Measurements from ENCODE around the gene TCN2. TPM values are rescaled to one million over a fixed set of nuclear protein-coding genes. Genes with fewer than 3 reads are reported as not detected.

TCN2 gene
- total RNA-seq, 2 donors from 2014 or later: 16.7 to 40.7 TPM

DNA sequence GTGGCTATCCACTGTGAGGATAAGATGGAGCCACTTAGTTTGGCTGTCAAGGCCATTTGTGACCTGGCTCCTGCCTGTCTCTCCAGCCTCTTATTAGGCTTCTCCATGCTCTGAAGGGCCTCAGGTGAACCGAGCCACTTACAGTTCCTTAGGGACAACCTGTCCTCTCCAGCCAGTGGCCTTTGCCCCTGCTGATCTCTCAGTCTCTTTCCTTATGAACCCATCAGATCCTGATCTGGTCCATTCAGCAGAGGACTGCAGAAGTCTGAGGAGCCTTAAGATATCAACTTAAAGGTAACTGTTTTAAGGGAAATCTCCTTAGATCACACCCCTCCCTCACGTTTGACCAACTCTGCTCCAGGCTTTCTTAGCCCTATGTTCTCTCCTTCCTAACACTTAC is 58.3 kb downstream of the TCN2 start:
- 84% methylated on average over 2 of the region's 2 CpGs for WGBS
- no peak for DNase-seq (ENCODE audit: low spot score)
- no peaks in the 10 kb centered on the region for H3K27me3 ChIP-seq (replicated peaks; ENCODE audit: insufficient read depth)
- TF ChIP-seq POLR2A (IDR thresholded peaks at IDR 0.05): no peak
- no peak overlapping the region for H3K4me3 ChIP-seq
- H3K4me1 ChIP-seq (replicated peaks): no peaks in the 10 kb centered on the region
- peaks cover 3 to 6% of the 10 kb centered on the region in 2 donors for H3K36me3 ChIP-seq
- H3K9me3 ChIP-seq: no peaks in the 10 kb centered on the region
- intact Hi-C loops (cut with DNase I): no loop called here
- H3K27ac ChIP-seq: no peak overlapping the region

DNA sequence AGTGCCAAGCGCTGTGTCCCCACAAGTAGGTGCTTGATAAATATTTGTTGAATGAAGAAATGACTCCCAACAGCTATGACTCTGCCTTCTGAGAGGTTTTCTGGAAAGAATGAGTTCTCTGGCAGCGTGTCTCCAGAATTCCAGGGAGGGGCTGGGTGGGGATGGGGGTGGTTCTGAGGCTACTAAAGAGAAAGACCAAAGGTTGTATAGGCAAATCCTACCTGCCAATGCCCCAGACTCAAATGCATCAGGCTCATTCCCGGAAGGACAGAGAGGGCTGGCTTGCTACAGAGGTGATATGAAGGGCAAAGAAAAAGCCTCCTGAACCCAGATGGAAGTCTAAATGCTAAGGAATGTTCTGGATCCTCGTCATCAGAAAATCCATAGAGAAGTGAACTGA is 58.8 kb downstream of the TCN2 start:
- Histone ChIP-seq H3K27ac (no peak overlapping the region), H3K4me1 (replicated peaks) (no peaks in the 10 kb centered on the region), H3K36me3 (peaks cover 3 to 6% of the 10 kb centered on the region in 2 donors), H3K27me3 (replicated peaks; ENCODE audit: insufficient read depth) (no peaks in the 10 kb centered on the region), H3K9me3 (no peaks in the 10 kb centered on the region), H3K4me3 (no peak overlapping the region)
- DNase-seq (ENCODE audit: low spot score): no peak
- 96% methylated on average over 4 of the region's 4 CpGs for WGBS
- intact Hi-C loops (cut with DNase I): no loop called here
- TF ChIP-seq POLR2A (IDR thresholded peaks at IDR 0.05): no peak
- TF ChIP-seq POLR2AphosphoS5 (IDR thresholded peaks at IDR 0.05): no peak
- TF ChIP-seq CTCF (IDR thresholded peaks at IDR 0.05): no peak

DNA sequence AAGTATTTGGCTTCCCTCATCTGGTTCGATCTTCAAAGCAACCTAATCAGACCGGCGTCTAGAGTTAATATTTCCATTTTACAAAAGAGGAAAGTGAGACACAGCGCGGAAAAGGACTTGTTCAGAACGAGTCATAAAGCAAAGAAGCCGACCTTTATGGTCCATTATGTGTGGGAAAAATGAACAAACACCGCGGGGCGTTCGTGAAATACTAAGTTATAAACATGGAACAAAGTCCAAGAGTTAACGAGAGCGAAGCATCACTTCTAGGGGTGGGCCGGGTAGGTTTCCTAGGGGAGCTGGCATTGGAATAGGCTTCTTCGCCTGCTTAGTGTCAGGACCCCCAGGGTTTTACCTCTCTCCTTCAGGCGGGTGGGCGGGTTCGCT is 60.1 kb downstream of the TCN2 start:
- TF ChIP-seq POLR2A (IDR thresholded peaks at IDR 0.05) (no peak), CTCF (IDR thresholded peaks at IDR 0.05) (no peak), POLR2AphosphoS5 (IDR thresholded peaks at IDR 0.05) (no peak)
- Histone ChIP-seq H3K4me1 (replicated peaks) (no peaks in the 10 kb centered on the region), H3K9me3 (no peaks in the 10 kb centered on the region), H3K27me3 (replicated peaks; ENCODE audit: insufficient read depth) (no peaks in the 10 kb centered on the region), H3K36me3 (peaks cover 3 to 6% of the 10 kb centered on the region in 2 donors), H3K4me3 (peak overlapping the region; percentile 59 to 75), H3K27ac (peak overlapping the region in 1 of 2 donors; percentile 20)
- WGBS: under 1% methylated on average over 18 of the region's 18 CpGs
- intact Hi-C loops (cut with DNase I): no loop called here
- no peak for DNase-seq (ENCODE audit: low spot score)

DNA sequence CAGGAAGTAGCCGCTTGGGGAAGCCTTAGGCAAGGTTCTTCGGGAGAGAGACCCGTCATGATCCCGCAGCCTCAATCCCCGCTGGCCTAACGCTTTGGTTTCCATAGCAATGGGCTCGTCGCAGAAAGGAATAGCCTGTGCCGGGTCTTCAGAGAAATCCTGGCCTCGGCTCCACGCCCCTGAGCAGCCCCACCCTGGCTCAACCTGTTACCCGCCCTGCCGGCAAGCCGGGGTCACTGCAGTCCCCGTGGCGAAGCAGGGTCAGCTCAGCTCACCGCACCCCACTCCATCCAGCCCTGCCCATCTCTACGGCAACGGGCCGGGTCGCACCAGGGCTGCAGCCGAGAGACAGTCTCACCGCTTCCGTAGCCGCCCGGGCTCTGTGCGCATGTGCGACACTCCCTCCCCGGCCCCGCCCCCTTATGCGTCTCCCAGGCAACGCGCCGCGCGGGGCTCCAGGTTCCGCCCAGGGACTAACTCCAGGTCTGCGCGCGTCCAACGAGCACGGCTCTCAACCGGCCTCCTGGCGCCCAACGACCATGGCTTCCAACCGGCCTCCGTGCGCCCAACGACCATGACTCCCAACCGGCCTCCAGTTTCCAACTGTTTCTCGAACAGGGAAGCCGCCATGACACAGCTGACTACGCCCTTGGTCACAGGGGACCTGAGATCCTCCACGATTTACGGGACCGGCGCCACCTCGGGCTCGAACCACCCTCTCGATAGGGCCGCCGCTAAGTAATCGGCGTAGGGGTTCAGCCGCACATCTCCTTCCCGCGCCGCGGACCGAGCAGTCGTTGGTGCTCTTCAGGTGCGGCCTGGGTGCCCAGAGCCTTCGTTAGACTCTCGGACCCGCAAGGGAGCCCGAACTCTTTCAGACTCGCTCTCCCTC is 60.8 kb downstream of the TCN2 start, which contains the start of gene DUSP18:
DUSP18 (minus strand) TSS at position 382 of the 892 bp plus-strand sequence. CDS start 3,872 bp downstream, outside the sequence.
- Histone ChIP-seq H3K4me3 (peak within 1 kb of the TSS; percentile 59 to 75), H3K36me3 (peaks cover 3 to 6% of the 10 kb centered on the region in 2 donors), H3K27me3 (replicated peaks; ENCODE audit: insufficient read depth) (no peaks in the 10 kb centered on the region), H3K9me3 (no peaks in the 10 kb centered on the region), H3K27ac (peak within 1 kb of the TSS; percentile 20 to 64), H3K4me1 (replicated peaks) (no peaks in the 10 kb centered on the region)
- TF ChIP-seq POLR2A (IDR thresholded peaks at IDR 0.05) (peak; percentile 63), POLR2AphosphoS5 (IDR thresholded peaks at IDR 0.05) (peak; percentile 92), CTCF (IDR thresholded peaks at IDR 0.05) (peak in 2 of 4 experiments; percentile 8 to 36)
- WGBS: 1% methylated on average over 74 of the region's 77 CpGs
- intact Hi-C loops (cut with DNase I): no loop called here
- peak; percentile 92 for DNase-seq (ENCODE audit: low spot score)

GRCh38 chr22:30668386-30668710 is 61.4 kb downstream of the TCN2 start:
- Histone ChIP-seq H3K27me3 (replicated peaks; ENCODE audit: insufficient read depth) (no peaks in the 10 kb centered on the region), H3K4me3 (peak overlapping the region; percentile 59 to 75), H3K36me3 (peaks cover 3 to 4% of the 10 kb centered on the region in 2 donors), H3K9me3 (no peaks in the 10 kb centered on the region), H3K27ac (peak overlapping the region; percentile 9 to 64), H3K4me1 (replicated peaks) (no peaks in the 10 kb centered on the region)
- DNase-seq (ENCODE audit: low spot score): no peak
- 24% methylated on average over 10 of the region's 10 CpGs for WGBS
- intact Hi-C loops (cut with DNase I): no loop called here
- no peak for TF ChIP-seq CTCF (IDR thresholded peaks at IDR 0.05)
- no peak for TF ChIP-seq POLR2A (IDR thresholded peaks at IDR 0.05)
- TF ChIP-seq POLR2AphosphoS5 (IDR thresholded peaks at IDR 0.05): no peak
